NB4 (cell line): ENCODE measurements around the gene TPRG1.

ENCODE experiments used
- DNase-seq: peaks from one replicate; pipeline ENCODE4 v3.0.0; 2010; ENCODE audit warnings: low read depth
- H3K4me3 ChIP-seq: one replicate; pipeline ENCODE4 v1.5.1; 2011; ENCODE audit warnings: mild to moderate bottlenecking, low read depth, low read length, moderate library complexity
- MYC ChIP-seq: IDR thresholded peaks from 2 replicates; pipeline ENCODE4 v1.6.1; 2011; ENCODE audit warnings: low read depth, low read length
- POLR2A ChIP-seq: IDR thresholded peaks from 2 replicates; pipeline ENCODE4 v1.6.1; 2011; ENCODE audit warnings: mild to moderate bottlenecking; ENCODE audit not compliant: insufficient read length; ENCODE audit errors: extremely low read depth
- TF ChIP-seq, protein P1 (sequence below): IDR thresholded peaks from one replicate; pipeline ENCODE4 v1.5.1; 2012; ENCODE audit warnings: low read depth, low read length
- TF ChIP-seq, protein P2 (sequence below): IDR thresholded peaks from 2 replicates; pipeline ENCODE4 v1.6.1; 2011; ENCODE audit warnings: low read depth, low read length

TPRG1 gene

GRCh38 chr3:189214651-189215050 is 42.9 kb downstream of the TPRG1 start:
- no peak for DNase-seq
- H3K4me3 ChIP-seq, result no peak overlapping the region
- TF ChIP-seq MYC (no peak), POLR2A (no peak)
- TF ChIP-seq, protein P1, sequence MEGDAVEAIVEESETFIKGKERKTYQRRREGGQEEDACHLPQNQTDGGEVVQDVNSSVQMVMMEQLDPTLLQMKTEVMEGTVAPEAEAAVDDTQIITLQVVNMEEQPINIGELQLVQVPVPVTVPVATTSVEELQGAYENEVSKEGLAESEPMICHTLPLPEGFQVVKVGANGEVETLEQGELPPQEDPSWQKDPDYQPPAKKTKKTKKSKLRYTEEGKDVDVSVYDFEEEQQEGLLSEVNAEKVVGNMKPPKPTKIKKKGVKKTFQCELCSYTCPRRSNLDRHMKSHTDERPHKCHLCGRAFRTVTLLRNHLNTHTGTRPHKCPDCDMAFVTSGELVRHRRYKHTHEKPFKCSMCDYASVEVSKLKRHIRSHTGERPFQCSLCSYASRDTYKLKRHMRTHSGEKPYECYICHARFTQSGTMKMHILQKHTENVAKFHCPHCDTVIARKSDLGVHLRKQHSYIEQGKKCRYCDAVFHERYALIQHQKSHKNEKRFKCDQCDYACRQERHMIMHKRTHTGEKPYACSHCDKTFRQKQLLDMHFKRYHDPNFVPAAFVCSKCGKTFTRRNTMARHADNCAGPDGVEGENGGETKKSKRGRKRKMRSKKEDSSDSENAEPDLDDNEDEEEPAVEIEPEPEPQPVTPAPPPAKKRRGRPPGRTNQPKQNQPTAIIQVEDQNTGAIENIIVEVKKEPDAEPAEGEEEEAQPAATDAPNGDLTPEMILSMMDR, result no peak
- TF ChIP-seq, protein P2, sequence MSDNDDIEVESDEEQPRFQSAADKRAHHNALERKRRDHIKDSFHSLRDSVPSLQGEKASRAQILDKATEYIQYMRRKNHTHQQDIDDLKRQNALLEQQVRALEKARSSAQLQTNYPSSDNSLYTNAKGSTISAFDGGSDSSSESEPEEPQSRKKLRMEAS, result no peak

GRCh38 chr3:189222927-189223636 is 51.3 kb downstream of the TPRG1 start:
- TF ChIP-seq, protein P1, result no peak
- TF ChIP-seq, protein P2, result no peak
- no peak for TF ChIP-seq MYC
- no peak for TF ChIP-seq POLR2A
- H3K4me3 ChIP-seq, result no peak overlapping the region
- no peak for DNase-seq

DNA sequence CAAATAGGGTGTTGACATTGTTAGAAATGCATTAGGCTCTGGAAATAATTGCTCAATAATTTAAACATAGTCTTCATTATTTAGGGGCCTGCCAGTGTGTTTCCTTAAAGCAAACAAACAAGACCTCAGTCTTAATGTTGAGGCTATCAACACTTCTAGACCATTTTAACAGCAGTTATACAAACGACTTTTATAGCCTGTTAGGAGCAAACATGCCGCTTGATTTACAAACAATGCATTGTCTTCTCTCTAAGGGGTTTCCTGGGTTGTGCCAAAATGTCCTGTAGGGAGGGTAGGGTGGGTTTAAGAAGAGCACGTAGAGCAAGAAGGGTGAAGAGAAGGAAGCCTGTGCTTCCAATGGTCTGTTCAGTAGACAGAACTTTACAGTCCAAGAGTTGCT is 53.7 kb downstream of the TPRG1 start:
- no peak overlapping the region for H3K4me3 ChIP-seq
- TF ChIP-seq MYC (no peak), POLR2A (no peak)
- TF ChIP-seq, protein P1, result no peak
- TF ChIP-seq, protein P2, result no peak
- no peak for DNase-seq

DNA sequence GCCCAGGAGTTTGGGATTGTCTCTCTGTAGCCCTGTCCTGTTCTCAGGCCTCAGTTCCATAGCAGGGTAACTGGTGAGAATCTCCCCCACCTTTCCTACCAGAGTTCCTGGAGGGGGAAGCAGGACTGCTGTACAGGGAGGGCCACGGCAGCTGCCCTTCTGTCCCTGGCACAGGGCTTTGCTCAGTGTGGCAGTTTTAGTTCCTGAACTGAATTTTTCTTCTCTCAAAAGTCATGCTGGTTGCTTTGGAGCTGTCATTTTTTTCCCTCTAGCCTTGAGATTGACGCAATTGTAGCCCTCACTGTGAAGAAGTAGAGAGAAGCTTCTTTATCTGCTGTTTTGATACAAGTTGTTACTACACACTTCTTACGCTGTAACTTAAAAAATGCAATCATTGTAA is 55.5 kb downstream of the TPRG1 start:
- no peak for DNase-seq
- TF ChIP-seq POLR2A, result no peak
- TF ChIP-seq, protein P2, result no peak
- TF ChIP-seq, protein P1, result no peak
- TF ChIP-seq MYC, result no peak

DNA sequence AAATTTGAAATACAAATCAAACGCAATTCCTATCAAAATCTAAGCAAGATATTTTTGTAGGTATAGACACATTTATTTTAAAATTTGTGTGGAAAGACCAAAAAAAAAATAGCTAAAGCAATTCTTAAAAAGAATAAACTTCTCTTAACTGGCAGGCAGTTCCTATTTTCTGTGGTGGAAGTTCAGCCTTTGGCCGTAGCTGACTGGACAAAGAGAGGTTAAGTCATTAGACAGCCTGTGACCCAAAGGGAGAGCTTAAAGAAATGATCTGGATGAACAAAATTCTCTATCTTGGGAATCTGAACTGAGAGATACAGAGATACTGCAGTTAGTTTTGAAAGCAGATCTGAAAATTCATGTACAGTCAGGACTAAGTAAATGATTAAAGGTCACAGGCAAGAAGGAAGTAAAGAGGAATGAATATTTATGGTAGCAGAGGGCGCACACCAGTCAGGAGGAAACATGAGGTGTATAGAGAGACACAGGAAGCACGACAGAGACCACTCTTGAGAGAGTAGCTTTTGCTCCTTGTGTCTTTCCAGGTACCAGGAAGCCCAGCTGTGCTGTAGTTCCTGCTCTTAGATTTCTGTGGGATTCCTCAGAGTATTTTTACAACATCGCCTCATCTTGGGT is 57.5 kb downstream of the TPRG1 start:
- TF ChIP-seq, protein P1, result no peak
- TF ChIP-seq POLR2A, result no peak
- TF ChIP-seq MYC, result no peak
- TF ChIP-seq, protein P2, result no peak
- no peak overlapping the region for H3K4me3 ChIP-seq
- no peak for DNase-seq

More for the DNA sequence above, 55.5 kb downstream of the TPRG1 start:
- H3K4me3 ChIP-seq, result no peak overlapping the region
